SH-SY5Y (cell line): ENCODE data around the gene MARK3.

Source experiments
- GATA2 ChIP-seq: IDR thresholded peaks from 2 replicates; pipeline ENCODE4 v1.6.1; 2011; ENCODE audit warnings: mild to moderate bottlenecking, low read depth, low read length
- GATA3 ChIP-seq: IDR thresholded peaks from 2 replicates; pipeline ENCODE4 v1.6.1; 2011; ENCODE audit warnings: low read depth, mild to moderate bottlenecking, low read length, moderate library complexity

- no peak for TF ChIP-seq GATA2
- no peak for TF ChIP-seq GATA3
Observed at GRCh38 chr14:103377522-103378037, 7.6 kb upstream of the MARK3 start.
